CD1c-positive myeloid dendritic cell (primary cell): ENCODE measurements around the gene CNNM3.

Experiments
- DNase-seq: peaks from one replicate; pipeline ENCODE4 v3.0.0-alpha.2; 2016; ENCODE audit errors: extremely low spot score

The CNNM3 gene

DNA sequence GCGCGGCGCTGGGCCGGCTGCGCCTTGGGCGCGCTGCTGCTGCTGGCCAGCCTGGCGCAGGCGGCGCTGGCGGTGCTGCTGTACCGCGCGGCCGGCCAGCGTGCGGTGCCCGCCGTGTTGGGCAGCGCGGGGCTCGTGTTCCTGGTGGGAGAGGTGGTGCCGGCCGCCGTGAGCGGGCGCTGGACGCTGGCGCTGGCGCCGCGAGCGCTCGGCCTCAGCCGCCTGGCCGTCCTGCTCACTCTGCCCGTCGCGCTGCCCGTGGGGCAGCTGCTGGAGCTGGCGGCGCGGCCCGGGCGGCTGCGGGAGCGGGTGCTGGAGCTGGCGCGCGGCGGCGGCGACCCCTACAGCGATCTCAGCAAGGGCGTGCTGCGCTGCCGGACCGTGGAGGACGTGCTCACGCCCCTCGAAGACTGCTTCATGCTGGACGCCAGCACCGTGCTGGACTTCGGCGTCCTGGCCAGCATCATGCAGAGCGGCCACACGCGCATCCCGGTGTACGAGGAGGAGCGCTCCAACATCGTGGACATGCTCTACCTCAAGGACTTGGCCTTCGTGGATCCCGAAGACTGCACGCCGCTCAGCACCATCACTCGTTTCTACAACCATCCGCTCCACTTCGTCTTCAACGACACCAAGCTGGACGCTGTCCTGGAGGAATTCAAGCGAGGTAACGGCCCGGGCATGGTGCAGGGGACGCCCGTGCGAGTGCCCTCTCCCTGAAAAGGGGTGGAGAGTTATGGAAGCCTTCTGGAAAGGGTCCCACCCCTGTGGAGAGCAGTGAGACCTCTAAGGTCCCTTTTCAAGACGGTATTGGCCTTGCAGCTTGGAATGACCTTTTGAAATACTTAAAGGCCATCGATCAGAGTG is 1.0 kb downstream of the CNNM3 start:
- DNase-seq, result no peak

- DNase-seq, result no peak
Observed at GRCh38 chr2:96817882-96818281, 1.8 kb downstream of the CNNM3 start.

- no peak for DNase-seq
Observed at GRCh38 chr2:96819128-96819875, 3.2 kb downstream of the CNNM3 start.

- DNase-seq, result no peak
Observed at GRCh38 chr2:96819876-96820511, 3.9 kb downstream of the CNNM3 start.

DNA sequence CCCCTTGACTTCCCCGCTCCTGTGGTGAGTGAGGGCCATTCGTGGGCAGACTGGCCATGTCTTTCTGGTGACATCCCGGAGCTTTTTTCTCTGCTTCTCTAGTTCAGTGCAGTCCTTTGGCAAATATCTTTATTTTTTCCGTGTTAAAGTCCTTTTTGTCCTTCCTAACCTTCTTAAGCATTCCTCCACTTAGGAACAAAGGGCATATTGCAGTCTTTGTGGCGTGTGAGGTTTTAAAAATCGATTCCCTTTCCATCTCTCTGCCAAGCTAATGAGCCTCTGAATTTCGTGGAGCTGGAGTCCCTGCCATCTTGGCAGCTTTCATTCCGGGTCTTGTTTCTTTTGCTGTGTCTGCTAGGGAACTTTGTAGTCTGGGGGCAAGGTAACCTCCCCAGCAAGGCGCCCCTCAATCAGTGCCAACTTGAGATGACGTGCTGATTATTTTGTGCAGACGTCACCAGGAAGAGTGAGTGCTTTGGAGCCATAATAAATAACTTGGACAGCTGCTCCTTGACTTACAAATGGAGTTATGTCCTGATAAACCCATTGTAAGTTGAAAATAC is 5.1 kb downstream of the CNNM3 start:
- no peak for DNase-seq

DNA sequence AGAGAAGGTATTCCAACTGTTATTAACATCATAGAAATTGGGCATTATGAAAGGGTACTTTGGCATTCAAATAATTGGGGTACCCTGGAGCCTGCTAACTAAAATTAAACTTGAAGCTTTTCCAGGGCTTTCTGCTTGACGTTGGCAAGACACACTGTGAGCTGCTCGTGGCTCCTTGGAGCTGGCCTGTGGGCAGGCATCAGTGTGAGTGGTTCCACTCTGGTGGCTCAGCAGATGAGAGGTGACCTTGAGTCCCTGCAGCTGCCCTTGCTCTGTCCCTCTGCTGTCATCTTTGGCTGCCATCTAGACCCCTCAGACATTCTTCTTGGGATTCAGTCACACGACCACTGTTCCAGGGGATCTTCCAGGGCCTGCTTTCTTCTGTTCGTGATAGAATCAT is 6.7 kb downstream of the CNNM3 start:
- DNase-seq, result no peak

- no peak for DNase-seq
Observed at GRCh38 chr2:96823198-96823597, 7.1 kb downstream of the CNNM3 start.

DNA sequence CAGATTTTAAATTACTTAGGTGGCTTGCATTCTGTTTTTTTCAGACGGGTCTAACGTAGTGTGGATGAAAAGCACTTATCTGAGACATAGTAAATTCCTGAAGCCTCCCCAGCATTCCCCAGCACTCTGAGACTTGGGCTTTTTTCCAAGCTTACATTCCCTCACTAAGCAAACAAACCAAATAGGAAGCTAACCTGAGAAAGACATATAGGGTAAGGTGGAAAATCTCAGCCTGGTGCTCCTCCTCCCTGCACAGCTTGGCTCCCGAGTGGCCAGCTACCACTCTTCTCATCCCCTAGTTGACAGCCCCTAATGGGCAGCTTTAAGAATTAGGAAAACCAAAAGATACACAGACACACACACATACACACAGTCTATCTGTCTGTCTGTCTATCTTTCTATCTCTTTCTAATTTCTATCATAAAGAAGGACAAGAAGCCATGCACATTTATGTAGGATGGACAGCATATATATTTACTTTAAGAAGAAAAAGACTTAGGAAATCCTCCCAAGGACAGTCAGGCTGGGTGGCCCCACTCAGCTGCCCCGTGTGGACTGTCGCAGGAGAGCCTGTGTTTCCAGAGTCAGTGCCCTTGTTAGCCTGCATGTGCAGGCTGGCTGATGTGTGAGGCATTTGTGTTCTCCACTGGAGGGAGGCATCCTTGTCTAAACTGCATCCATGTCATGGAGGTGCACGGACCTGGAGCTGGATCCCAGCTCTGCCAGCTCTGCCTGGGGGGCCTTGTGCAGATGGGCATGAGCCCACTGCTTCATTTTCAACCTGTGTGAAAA is 8.2 kb downstream of the CNNM3 start:
- no peak for DNase-seq

GRCh38 chr2:96825057-96825456 is 9.0 kb downstream of the CNNM3 start:
- DNase-seq, result no peak

GRCh38 chr2:96826546-96827278 is 10.6 kb downstream of the CNNM3 start:
- no peak for DNase-seq

DNA sequence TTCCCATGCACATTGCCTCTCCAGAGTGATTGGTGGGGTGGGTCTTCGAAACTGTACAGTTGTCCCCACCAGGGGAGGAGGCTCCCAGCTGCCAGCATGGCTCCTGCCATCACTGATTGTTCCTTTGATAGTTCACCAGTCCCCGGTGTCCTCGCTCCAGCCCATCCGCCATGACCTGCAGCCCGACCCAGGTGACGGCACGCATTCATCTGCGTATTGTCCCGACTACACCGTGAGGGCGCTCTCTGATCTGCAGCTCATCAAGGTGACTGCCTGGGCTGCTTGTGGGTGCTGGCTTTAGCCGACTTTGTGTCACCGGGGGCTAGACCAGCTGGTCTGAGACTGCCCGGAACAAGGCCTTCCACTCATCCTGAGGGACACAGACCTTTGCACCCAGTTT is 12.4 kb downstream of the CNNM3 start:
- DNase-seq, result no peak

DNA sequence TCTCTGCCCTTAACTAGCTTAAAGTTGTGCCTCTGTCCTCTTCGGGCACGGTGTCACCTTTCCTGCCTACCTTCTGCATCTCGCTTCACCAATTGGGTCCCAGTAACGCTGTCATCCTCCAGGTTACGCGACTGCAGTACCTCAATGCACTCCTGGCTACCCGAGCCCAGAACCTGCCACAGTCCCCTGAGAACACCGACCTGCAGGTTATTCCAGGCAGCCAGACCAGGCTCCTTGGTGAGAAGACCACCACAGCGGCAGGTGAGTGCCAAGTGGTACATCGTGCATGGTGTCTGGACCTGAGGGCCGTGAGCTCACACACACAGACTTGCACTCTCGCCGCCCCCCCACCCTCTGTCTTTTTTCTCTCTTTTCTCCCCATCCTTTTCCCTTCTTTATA is 12.8 kb downstream of the CNNM3 start:
- DNase-seq, result no peak

GRCh38 chr2:96830044-96830562 is 14.0 kb downstream of the CNNM3 start:
- no peak for DNase-seq

GRCh38 chr2:96831679-96832078 is 15.6 kb downstream of the CNNM3 start:
- no peak for DNase-seq

DNA sequence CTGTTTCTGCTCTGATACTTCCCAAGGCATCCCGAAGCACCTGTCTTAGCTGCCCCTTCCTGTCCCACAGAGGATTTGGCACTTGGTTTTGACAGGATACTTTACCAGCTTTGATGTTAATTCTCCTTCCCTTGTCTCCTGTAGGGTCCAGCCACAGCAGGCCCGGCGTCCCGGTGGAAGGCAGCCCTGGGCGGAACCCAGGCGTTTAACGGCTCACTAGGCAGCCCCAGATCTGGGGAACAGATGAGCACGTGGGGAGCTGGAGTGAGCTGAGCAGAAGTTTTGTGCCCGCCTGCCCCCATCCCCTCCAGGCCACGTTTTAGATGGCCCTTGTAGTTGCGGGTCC is 16.3 kb downstream of the CNNM3 start:
- DNase-seq, result no peak

DNA sequence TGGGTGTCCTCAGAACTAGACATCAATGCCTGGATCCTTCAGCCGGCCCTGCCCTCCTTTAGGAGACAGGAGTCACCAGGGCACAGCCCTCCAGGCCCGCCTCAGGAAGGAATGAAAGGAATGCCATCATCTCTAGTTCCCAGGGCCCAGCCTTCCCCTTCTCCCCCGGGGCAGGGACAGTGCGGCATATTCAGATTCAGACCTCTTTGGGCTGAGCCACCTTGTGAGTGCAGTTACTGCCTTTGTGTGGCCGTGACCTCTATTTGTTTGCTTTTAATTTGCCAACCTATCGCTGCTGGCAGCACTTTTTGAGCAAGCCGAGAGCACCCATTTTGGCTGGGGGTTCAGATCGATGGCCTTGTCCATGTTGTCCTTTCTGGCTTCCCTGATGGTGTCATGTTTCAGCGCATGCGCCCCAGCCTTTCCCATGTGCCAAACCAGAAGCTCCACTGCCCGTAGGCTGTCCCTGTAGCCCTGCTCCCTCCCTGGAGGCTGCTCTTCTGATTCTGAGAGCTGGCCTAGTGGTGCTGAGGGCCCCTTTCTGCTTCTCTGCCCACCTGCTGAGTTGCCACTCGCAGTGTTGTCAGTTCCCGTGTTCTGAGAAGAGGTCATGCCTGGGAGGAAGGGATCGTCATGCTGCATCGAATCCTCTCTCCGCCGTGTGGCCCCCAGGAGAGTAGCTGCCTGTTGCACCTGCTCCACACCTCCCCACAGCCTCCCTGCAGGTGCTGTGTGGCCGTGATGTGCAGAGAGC is 16.9 kb downstream of the CNNM3 start:
- no peak for DNase-seq

GRCh38 chr2:96835830-96836229 is 19.8 kb downstream of the CNNM3 start:
- no peak for DNase-seq

GRCh38 chr2:96837575-96837974 is 21.5 kb downstream of the CNNM3 start:
- DNase-seq, result no peak

DNA sequence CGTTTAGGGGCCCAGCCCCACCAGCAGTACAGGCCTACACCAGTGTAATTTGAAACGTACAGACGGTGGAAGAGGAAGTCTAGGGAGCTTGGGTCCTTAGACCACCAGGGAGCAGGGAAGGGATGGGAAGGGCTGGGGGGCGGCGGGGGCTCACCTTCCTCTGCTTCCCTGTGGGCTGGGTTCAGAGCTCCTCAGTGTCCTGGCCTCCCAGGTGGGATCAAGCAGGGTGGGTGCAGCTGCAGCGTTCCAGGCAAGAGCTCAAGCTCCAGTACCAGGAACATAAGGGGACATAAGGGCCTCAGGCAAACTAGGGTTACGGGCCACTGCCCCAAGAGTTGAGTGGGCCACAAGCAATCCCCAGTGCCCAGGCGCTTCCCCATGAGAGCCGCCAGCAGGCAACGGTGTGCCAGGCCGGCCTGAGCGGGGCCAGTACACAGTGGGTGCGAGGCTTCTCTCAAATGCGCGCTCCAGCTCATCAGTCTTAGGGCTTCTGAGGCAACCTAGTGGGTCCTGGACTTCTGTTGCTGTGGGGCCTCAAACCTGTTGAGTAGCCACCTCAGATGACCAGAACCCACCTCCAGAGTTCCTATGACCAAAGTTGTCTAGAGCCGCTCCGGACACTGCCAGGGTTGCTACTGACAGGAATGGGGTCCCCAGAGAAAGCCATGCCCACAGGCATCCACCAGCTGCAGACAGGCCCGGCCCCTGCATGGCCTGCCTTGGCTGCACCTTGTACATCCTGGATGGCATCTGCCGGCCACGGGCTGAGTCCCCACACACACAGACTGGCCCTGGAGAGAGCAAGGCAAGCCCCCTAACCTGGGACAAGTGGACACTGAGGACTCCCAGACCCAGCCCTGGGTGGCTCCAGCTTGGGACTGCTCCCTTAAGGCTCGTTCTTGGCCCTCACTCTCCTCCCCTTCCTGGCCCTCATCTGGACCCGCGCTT is 22.6 kb downstream of the CNNM3 start:
- DNase-seq, result no peak
